ENCODE data around the gene SAP30BP. TPM values are rescaled to one million over a fixed set of nuclear protein-coding genes. Genes with fewer than 3 reads are reported as not detected.

The SAP30BP gene
- polyA plus RNA-seq, 1 donor (not counting 4 experiments of a cell fraction or from before 2014, with no cell fraction given) = 99.0 TPM

DNA sequence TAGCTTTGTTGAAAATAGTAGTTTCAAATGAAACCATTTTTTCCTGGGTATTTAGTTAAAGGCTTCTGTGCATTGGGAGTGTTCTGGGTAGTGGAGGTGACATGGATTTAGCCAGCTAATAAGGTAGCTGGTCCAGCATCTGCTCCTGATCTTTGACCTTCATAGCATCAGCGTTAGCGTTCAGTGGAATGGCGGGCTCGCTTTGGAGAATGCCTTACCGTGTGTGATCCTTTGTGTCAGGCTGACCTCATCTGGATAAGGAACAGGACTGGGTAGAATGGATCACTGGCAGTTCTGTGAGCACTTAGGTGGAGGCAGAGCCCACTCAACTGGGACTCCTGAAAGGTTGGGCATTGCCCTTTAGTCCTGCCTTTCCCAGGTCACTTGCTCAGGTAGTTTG is 3.7 kb downstream of the SAP30BP start:
- Histone ChIP-seq H3K9me1 (ENCODE audit: control insufficient read depth, extremely low read depth, insufficient read depth, low read length) (no peaks in the 10 kb centered on the region), H3K4me2 (ENCODE audit: control insufficient read depth, extremely low read depth, insufficient read depth, low read depth, low read length) (no peak overlapping the region), H2AFZ (ENCODE audit: control insufficient read depth, low read length) (no peak overlapping the region), H3K9ac (ENCODE audit: control insufficient read depth, extremely low read depth, insufficient read depth, low read length) (no peak overlapping the region), H3K9me3 (ENCODE audit: control insufficient read depth, low read depth, low read length) (no peaks in the 10 kb centered on the region), H3K4me1 (ENCODE audit: control insufficient read depth, extremely low read depth, insufficient read depth, low read length) (peaks cover 13% of the 10 kb centered on the region), H3K36me3 (ENCODE audit: control insufficient read depth in 2 of 2, extremely low read depth in 1 of 2, insufficient read depth in 2 of 2, low read length in 2 of 2) (peaks cover 23 to 35% of the 10 kb centered on the region in 2 experiments), H3K4me3 (ENCODE audit: control insufficient read depth in 2 of 3, extremely low read depth in 1 of 3, insufficient read depth in 2 of 3, low read depth in 1 of 3, low read length in 3 of 3) (no peak overlapping the region), H3K27me3 (ENCODE audit: control insufficient read depth, extremely low read depth, insufficient read depth, low read length) (no peaks in the 10 kb centered on the region), H4K20me1 (ENCODE audit: control insufficient read depth, extremely low read depth, insufficient read depth, low read length) (peaks cover 4% of the 10 kb centered on the region), H3K79me2 (ENCODE audit: control insufficient read depth, insufficient read depth, low read length) (peaks cover 86% of the 10 kb centered on the region), H3K27ac (ENCODE audit: control insufficient read depth, insufficient read depth, low read length) (no peak overlapping the region)
- TF ChIP-seq, protein P1, sequence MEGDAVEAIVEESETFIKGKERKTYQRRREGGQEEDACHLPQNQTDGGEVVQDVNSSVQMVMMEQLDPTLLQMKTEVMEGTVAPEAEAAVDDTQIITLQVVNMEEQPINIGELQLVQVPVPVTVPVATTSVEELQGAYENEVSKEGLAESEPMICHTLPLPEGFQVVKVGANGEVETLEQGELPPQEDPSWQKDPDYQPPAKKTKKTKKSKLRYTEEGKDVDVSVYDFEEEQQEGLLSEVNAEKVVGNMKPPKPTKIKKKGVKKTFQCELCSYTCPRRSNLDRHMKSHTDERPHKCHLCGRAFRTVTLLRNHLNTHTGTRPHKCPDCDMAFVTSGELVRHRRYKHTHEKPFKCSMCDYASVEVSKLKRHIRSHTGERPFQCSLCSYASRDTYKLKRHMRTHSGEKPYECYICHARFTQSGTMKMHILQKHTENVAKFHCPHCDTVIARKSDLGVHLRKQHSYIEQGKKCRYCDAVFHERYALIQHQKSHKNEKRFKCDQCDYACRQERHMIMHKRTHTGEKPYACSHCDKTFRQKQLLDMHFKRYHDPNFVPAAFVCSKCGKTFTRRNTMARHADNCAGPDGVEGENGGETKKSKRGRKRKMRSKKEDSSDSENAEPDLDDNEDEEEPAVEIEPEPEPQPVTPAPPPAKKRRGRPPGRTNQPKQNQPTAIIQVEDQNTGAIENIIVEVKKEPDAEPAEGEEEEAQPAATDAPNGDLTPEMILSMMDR (optimal IDR thresholded peaks at IDR 0.05 in 1 of 3, IDR thresholded peaks at IDR 0.05 in 1 of 3, conservative IDR thresholded peaks at IDR 0.05 in 1 of 3; ENCODE audit: extremely low read depth in 1 of 3, insufficient read depth in 2 of 3, low read length in 3 of 3) = no peak
- no peak for TF ChIP-seq EZH2 (IDR thresholded peaks at IDR 0.05; ENCODE audit: low read length)
- DNase-seq (ENCODE audit: low read depth, low spot score) (no peak), FAIRE-seq (no peak)
- dilution Hi-C loops (cut with MboI; ENCODE audit: extremely low pct_ligation_motif_present, low sequenced_read_pairs) = loop anchor here (10.0 kb wide), 1 partner anchor 54 kb away; the partner anchor contains the start of gene ITGB4

GRCh38 chr17:75672011-75672410 is 4.9 kb downstream of the SAP30BP start:
- no peaks in the 10 kb centered on the region for H3K9me3 ChIP-seq (ENCODE audit: control insufficient read depth, low read depth, low read length)
- FAIRE-seq = no peak
- no peak overlapping the region for H3K4me2 ChIP-seq (ENCODE audit: control insufficient read depth, extremely low read depth, insufficient read depth, low read depth, low read length)

More at GRCh38 chr17:75672011-75672410, 4.9 kb downstream of the SAP30BP start:
- Histone ChIP-seq H2AFZ (ENCODE audit: control insufficient read depth, low read length) (no peak overlapping the region), H4K20me1 (ENCODE audit: control insufficient read depth, extremely low read depth, insufficient read depth, low read length) (peaks cover 4% of the 10 kb centered on the region), H3K27ac (ENCODE audit: control insufficient read depth, insufficient read depth, low read length) (no peak overlapping the region), H3K9me1 (ENCODE audit: control insufficient read depth, extremely low read depth, insufficient read depth, low read length) (no peaks in the 10 kb centered on the region), H3K36me3 (ENCODE audit: control insufficient read depth in 2 of 2, extremely low read depth in 1 of 2, insufficient read depth in 2 of 2, low read length in 2 of 2) (peaks cover 23 to 35% of the 10 kb centered on the region in 2 experiments), H3K79me2 (ENCODE audit: control insufficient read depth, insufficient read depth, low read length) (peaks cover 86% of the 10 kb centered on the region), H3K4me1 (ENCODE audit: control insufficient read depth, extremely low read depth, insufficient read depth, low read length) (peaks cover 7% of the 10 kb centered on the region), H3K9ac (ENCODE audit: control insufficient read depth, extremely low read depth, insufficient read depth, low read length) (no peak overlapping the region), H3K27me3 (ENCODE audit: control insufficient read depth, extremely low read depth, insufficient read depth, low read length) (no peaks in the 10 kb centered on the region), H3K4me3 (ENCODE audit: control insufficient read depth in 2 of 3, extremely low read depth in 1 of 3, insufficient read depth in 2 of 3, low read depth in 1 of 3, low read length in 3 of 3) (no peak overlapping the region)
- TF ChIP-seq EZH2 (IDR thresholded peaks at IDR 0.05; ENCODE audit: low read length) = no peak
- TF ChIP-seq, protein P1 (optimal IDR thresholded peaks at IDR 0.05 in 1 of 3, IDR thresholded peaks at IDR 0.05 in 1 of 3, conservative IDR thresholded peaks at IDR 0.05 in 1 of 3; ENCODE audit: extremely low read depth in 1 of 3, insufficient read depth in 2 of 3, low read length in 3 of 3) = no peak
- no peak for DNase-seq (ENCODE audit: low read depth, low spot score)
- dilution Hi-C loops (cut with MboI; ENCODE audit: extremely low pct_ligation_motif_present, low sequenced_read_pairs) = loop anchor here (10.0 kb wide), 1 partner anchor 53 kb away; the partner anchor contains the start of gene ITGB4

Data from keratinocyte (primary cell).